Suprapubic skin (tissue), 4 donors: Measurements from ENCODE around the gene ST3GAL4. TPM values are rescaled to one million over a fixed set of nuclear protein-coding genes. Genes with fewer than 3 reads are reported as not detected.
"Not testable (repeated sequence)": the region's sequence is repeated elsewhere in the genome, so short reads cannot be mapped to it uniquely, and the experiment has no call there.

ENCODE experiments used
- DNase-seq, 2 donors: peaks; one replicate each; pipeline ENCODE4 v3.0.0-alpha.2; 2019; ENCODE audit warnings: low spot score in 2 of 2
- H3K27ac ChIP-seq: fragments of 200-600 bp; sonication (generic); one replicate; pipeline ENCODE4 v1.5.1; 2019
- H3K27me3 ChIP-seq: fragments of 200-600 bp; sonication (generic); one replicate; pipeline ENCODE4 v1.5.1; 2019
- H3K36me3 ChIP-seq: fragments of 200-600 bp; sonication (generic); one replicate; pipeline ENCODE4 v1.5.1; 2019
- H3K4me1 ChIP-seq: fragments of 200-600 bp; sonication (generic); one replicate; pipeline ENCODE4 v1.5.1; 2019
- H3K4me3 ChIP-seq: fragments of 200-600 bp; sonication (generic); one replicate; pipeline ENCODE4 v1.5.1; 2019; ENCODE audit warnings: mild to moderate bottlenecking
- H3K9me3 ChIP-seq: fragments of 200-600 bp; sonication (generic); one replicate; pipeline ENCODE4 v1.5.1; 2019
- EP300 ChIP-seq: sonication (generic); formaldehyde crosslinking; IDR thresholded peaks from one replicate; pipeline ENCODE4 v1.6.1; 2017; ENCODE audit warnings: antibody characterized with exemption
- POLR2A ChIP-seq, 2 donors: fragments of 450-650 bp; IDR thresholded peaks; one replicate each; pipeline ENCODE4 v1.6.1; 2017; ENCODE audit warnings: antibody characterized with exemption in 2 of 2, mild to moderate bottlenecking in 2 of 2, moderate library complexity in 2 of 2
- POLR2AphosphoS5 ChIP-seq, 3 donors: sonication (generic); formaldehyde crosslinking; IDR thresholded peaks; one replicate each; pipeline ENCODE4 v1.6.1; 2017; ENCODE audit warnings: antibody characterized with exemption in 3 of 3
- WGBS: methylation state at CpG from one replicate; pipeline ENCODE4 v1.1.5; 2018; 5-methylcytosine and 5-hydroxymethylcytosine counted together
- total RNA-seq, 4 donors: library from RNA; depleted of rRNA; stranded (reverse); fragments of >200 nt; gene quantifications; one replicate each; pipeline ENCODE4 v1.1.0, GENCODE V29; 2016
- TF ChIP-seq, protein P1 (sequence below), 2 donors: fragments of 200-600 bp in 1 of 2; fragments of 450-650 bp in 1 of 2; sonication (generic) in 1 of 2; IDR thresholded peaks; one replicate each; pipeline ENCODE4 v1.5.1; 2016 to 2019; ENCODE audit warnings: antibody characterized with exemption in 2 of 2, mild to moderate bottlenecking in 1 of 2, moderate library complexity in 1 of 2

Gene ST3GAL4
- total RNA-seq, 4 donors from 2014 or later, result 23.6 to 30.9 (median 26.9) TPM

DNA sequence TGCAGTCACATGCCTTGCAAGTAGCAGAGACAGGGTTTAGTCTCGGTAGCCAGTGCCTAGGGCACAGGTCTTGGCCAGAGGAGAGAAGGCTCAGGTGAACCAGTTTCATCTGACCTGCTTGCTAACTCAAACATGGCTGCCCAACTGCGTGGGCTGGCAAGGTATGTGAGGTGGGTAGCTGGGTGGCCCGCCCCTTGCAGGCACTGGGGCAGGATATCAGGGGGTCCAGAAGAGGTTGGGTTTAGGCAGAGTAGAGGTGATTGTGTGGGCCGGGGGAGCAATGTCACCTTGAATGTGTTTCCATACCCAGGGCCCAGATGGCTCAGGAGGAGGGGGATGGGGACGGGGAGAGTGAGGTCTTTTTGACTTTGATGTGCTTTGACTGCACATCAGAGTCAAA is 37.7 kb downstream of the ST3GAL4 start:
- H3K9me3 ChIP-seq, result no peaks in the 10 kb centered on the region
- no peaks in the 10 kb centered on the region for H3K36me3 ChIP-seq
- no peak for TF ChIP-seq POLR2A (IDR thresholded peaks at IDR 0.05)
- TF ChIP-seq POLR2AphosphoS5 (IDR thresholded peaks at IDR 0.05), result no peak
- no peak for TF ChIP-seq EP300
- TF ChIP-seq, protein P1, sequence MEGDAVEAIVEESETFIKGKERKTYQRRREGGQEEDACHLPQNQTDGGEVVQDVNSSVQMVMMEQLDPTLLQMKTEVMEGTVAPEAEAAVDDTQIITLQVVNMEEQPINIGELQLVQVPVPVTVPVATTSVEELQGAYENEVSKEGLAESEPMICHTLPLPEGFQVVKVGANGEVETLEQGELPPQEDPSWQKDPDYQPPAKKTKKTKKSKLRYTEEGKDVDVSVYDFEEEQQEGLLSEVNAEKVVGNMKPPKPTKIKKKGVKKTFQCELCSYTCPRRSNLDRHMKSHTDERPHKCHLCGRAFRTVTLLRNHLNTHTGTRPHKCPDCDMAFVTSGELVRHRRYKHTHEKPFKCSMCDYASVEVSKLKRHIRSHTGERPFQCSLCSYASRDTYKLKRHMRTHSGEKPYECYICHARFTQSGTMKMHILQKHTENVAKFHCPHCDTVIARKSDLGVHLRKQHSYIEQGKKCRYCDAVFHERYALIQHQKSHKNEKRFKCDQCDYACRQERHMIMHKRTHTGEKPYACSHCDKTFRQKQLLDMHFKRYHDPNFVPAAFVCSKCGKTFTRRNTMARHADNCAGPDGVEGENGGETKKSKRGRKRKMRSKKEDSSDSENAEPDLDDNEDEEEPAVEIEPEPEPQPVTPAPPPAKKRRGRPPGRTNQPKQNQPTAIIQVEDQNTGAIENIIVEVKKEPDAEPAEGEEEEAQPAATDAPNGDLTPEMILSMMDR (IDR thresholded peaks at IDR 0.05), result no peak
- 83% methylated on average over 5 of the region's 5 CpGs for WGBS
- H3K27me3 ChIP-seq, result no peaks in the 10 kb centered on the region
- H3K4me1 ChIP-seq, result peaks cover 47% of the 10 kb centered on the region
- H3K4me3 ChIP-seq, result no peak overlapping the region
- peak in 1 of 2 donors; percentile 41 for DNase-seq
- H3K27ac ChIP-seq, result peak overlapping the region; percentile 45

DNA sequence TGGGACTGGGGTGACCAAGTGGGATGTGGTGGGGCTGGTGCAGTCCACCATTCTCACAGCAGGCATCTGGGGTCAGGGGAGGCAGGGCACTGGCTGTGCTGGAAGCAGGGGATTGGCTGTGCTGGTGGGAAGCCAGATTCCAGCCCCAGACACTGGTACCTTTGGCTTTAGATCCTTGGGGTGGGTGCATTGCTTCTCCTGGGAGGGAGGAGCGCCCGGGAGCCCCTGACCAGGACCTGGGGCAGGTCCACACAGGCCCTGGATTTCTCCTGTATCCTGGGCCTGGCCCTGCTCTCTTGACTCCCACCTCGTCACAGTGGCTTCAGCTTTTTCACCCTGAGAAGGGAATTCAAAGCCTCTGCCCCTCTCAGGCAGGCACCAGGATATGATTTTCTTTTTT is 38.5 kb downstream of the ST3GAL4 start:
- H3K27me3 ChIP-seq, result no peaks in the 10 kb centered on the region
- H3K36me3 ChIP-seq, result no peaks in the 10 kb centered on the region
- TF ChIP-seq, protein P1 (IDR thresholded peaks at IDR 0.05), result no peak
- TF ChIP-seq EP300 (no peak), POLR2A (IDR thresholded peaks at IDR 0.05) (no peak), POLR2AphosphoS5 (IDR thresholded peaks at IDR 0.05) (no peak)
- peak overlapping the region; percentile 64 for H3K27ac ChIP-seq
- H3K4me3 ChIP-seq, result no peak overlapping the region
- H3K4me1 ChIP-seq, result peaks cover 47% of the 10 kb centered on the region
- H3K9me3 ChIP-seq, result no peaks in the 10 kb centered on the region
- 93% methylated on average over 3 of the region's 3 CpGs for WGBS
- DNase-seq, result no peak

DNA sequence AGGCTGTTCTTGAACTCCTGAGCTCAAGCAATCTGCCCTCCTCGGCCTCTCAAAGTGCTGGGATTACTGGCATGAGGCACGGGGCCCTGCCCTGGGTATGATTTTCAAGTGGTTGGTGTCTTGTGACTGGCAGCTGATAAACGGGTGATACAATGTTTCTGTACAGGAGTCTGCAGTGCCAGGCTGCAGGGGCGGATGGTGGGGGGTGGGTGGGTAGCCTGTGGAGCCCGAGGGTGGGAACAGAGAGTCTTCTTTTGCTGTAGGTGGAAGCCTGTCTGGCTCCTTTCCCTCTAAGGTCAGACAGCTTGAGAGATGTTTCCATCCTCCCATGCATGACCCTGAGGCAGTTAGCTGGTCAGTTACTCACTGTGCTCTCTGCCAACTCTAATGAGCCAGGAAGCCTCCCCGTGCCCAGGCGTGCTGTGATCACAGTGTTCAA is 39.2 kb downstream of the ST3GAL4 start:
- 23% methylated on average over 4 of the region's 7 CpGs for WGBS
- Histone ChIP-seq H3K27ac (peak overlapping the region; percentile 64), H3K4me1 (peaks cover 47% of the 10 kb centered on the region)
- H3K9me3 ChIP-seq, H3K36me3 ChIP-seq, H3K4me3 ChIP-seq, H3K27me3 ChIP-seq, DNase-seq: not testable (repeated sequence)

DNA sequence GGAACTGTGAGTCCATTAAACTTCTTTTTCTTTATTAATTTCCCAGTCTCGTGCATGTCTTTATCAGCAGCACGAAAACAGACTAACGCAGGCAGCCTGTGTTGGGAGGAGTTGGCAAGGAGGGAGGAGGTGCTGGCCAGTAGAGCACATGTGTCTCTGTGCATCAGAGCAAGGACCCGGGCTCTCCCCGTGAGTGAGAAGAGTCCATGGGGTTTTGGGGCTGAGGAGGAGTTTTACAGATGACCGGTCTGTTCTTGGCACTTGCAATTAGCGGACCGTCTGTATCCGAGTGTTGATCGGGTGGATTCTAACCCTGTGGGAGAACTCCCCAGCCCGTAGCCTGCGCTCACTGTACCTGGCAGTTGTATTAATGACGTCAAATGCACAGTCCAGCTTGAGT is 40.3 kb downstream of the ST3GAL4 start:
- not testable (repeated sequence) for H3K4me3 ChIP-seq, H3K36me3 ChIP-seq, H3K27me3 ChIP-seq, H3K9me3 ChIP-seq
- Histone ChIP-seq H3K4me1 (peaks cover 44% of the 10 kb centered on the region), H3K27ac (peak overlapping the region; percentile 48)
- peak in 1 of 2 donors; percentile 76 for DNase-seq
- WGBS, result 74% methylated on average over 7 of the region's 13 CpGs

DNA sequence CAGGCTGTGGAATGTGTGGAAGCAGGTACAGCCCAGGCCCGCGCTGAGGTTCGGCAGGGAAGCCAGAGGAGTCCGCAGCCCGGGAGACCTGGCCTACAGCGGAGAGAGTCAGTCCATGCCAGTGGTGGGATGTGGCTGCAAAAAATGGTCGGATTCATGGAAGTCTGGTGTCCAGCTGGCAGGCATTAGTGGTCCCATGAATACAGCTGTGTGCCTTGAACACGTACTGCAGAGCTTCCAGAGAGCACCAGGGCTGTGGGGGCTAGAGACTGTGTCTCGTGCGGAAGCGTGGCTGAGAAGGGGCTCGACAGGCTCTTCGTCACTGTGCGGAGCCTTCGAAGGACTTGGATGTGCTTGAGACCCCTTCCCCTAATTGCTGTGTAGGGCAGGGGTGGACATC is 40.8 kb downstream of the ST3GAL4 start:
- H3K4me3 ChIP-seq, H3K36me3 ChIP-seq, H3K9me3 ChIP-seq, H3K27ac ChIP-seq, H3K27me3 ChIP-seq: not testable (repeated sequence)
- WGBS, result 78% methylated on average over 6 of the region's 15 CpGs
- peak in 1 of 2 donors; percentile 39 for DNase-seq
- peaks cover 39% of the 10 kb centered on the region for H3K4me1 ChIP-seq

DNA sequence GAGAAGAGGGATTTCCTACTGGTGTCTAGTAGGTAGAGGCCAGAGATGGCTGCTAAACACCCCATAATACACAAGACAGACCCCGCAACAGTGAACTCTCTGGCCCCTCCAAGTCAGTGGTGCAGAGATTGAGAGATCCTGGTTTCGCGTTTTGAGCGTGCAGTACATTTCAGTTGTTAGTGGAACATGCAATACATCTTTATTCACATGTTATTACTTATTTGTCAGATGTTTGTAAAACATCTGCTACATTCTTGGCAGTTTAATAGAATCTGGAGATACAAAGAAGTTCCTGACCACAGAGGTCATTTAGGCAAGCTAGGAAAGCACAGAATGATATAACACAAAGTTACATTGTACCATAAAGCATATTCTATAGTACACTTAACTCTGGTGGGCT is 41.5 kb downstream of the ST3GAL4 start:
- Histone ChIP-seq H3K27ac (no peak overlapping the region), H3K4me3 (no peak overlapping the region), H3K36me3 (no peaks in the 10 kb centered on the region), H3K27me3 (no peaks in the 10 kb centered on the region), H3K9me3 (no peaks in the 10 kb centered on the region), H3K4me1 (peaks cover 32% of the 10 kb centered on the region)
- TF ChIP-seq, protein P1 (IDR thresholded peaks at IDR 0.05), result no peak
- TF ChIP-seq POLR2AphosphoS5 (IDR thresholded peaks at IDR 0.05) (no peak), POLR2A (IDR thresholded peaks at IDR 0.05) (no peak), EP300 (no peak)
- peak in 1 of 2 donors; percentile 18 for DNase-seq
- 73% methylated on average over 4 of the region's 4 CpGs for WGBS

DNA sequence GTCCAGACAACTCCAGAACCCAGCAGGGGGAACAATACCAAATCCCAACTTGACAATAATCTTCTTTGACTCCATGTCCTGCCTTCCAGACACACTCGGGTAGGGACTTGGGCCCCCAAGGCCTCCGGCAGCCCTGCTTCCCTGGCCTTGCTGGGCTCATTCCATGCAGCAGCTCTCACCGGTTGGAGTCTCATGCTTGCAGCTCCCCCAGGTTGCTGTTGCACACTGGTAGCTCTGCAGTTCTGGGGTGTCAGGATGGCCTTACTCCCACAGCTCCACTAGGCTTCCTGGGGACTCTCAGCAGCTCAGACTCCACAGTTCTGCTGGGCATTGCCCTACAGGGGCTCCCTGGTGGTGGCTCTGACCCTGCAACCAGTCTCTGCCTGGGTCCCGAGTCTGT is 42.8 kb downstream of the ST3GAL4 start:
- no peaks in the 10 kb centered on the region for H3K36me3 ChIP-seq
- H3K4me1 ChIP-seq, result peaks cover 25% of the 10 kb centered on the region
- TF ChIP-seq POLR2AphosphoS5 (IDR thresholded peaks at IDR 0.05) (no peak), POLR2A (IDR thresholded peaks at IDR 0.05) (no peak), EP300 (no peak)
- TF ChIP-seq, protein P1 (IDR thresholded peaks at IDR 0.05), result no peak
- H3K9me3 ChIP-seq, result no peaks in the 10 kb centered on the region
- H3K27ac ChIP-seq, result no peak overlapping the region
- no peak overlapping the region for H3K4me3 ChIP-seq
- no peak for DNase-seq
- WGBS, result 83% methylated on average over 3 of the region's 4 CpGs
- H3K27me3 ChIP-seq, result no peaks in the 10 kb centered on the region
